Suprapubic skin (tissue), 4 donors: ENCODE results near the gene HOXB7. TPM values are rescaled to one million over a fixed set of nuclear protein-coding genes. Genes with fewer than 3 reads are reported as not detected.
A peak's percentile ranks its signal among the peaks of the same experiment; 100 is the strongest.

Experiments used
- DNase-seq, 2 donors: peaks; one replicate each; pipeline ENCODE4 v3.0.0-alpha.2; 2019; ENCODE audit warnings: low spot score in 2 of 2
- H3K27ac ChIP-seq: fragments of 200-600 bp; sonication (generic); one replicate; pipeline ENCODE4 v1.5.1; 2019
- H3K27me3 ChIP-seq: fragments of 200-600 bp; sonication (generic); one replicate; pipeline ENCODE4 v1.5.1; 2019
- H3K36me3 ChIP-seq: fragments of 200-600 bp; sonication (generic); one replicate; pipeline ENCODE4 v1.5.1; 2019
- H3K4me1 ChIP-seq: fragments of 200-600 bp; sonication (generic); one replicate; pipeline ENCODE4 v1.5.1; 2019
- H3K4me3 ChIP-seq: fragments of 200-600 bp; sonication (generic); one replicate; pipeline ENCODE4 v1.5.1; 2019; ENCODE audit warnings: mild to moderate bottlenecking
- H3K9me3 ChIP-seq: fragments of 200-600 bp; sonication (generic); one replicate; pipeline ENCODE4 v1.5.1; 2019
- EP300 ChIP-seq: sonication (generic); formaldehyde crosslinking; IDR thresholded peaks from one replicate; pipeline ENCODE4 v1.6.1; 2017; ENCODE audit warnings: antibody characterized with exemption
- POLR2A ChIP-seq, 2 donors: fragments of 450-650 bp; IDR thresholded peaks; one replicate each; pipeline ENCODE4 v1.6.1; 2017; ENCODE audit warnings: antibody characterized with exemption in 2 of 2, mild to moderate bottlenecking in 2 of 2, moderate library complexity in 2 of 2
- POLR2AphosphoS5 ChIP-seq, 3 donors: sonication (generic); formaldehyde crosslinking; IDR thresholded peaks; one replicate each; pipeline ENCODE4 v1.6.1; 2017; ENCODE audit warnings: antibody characterized with exemption in 3 of 3
- WGBS: methylation state at CpG from one replicate; pipeline ENCODE4 v1.1.5; 2018; 5-methylcytosine and 5-hydroxymethylcytosine counted together
- total RNA-seq, 4 donors: library from RNA; depleted of rRNA; stranded (reverse); fragments of >200 nt; gene quantifications; one replicate each; pipeline ENCODE4 v1.1.0, GENCODE V29; 2016
- TF ChIP-seq, protein P1 (sequence below), 2 donors: fragments of 200-600 bp in 1 of 2; fragments of 450-650 bp in 1 of 2; sonication (generic) in 1 of 2; IDR thresholded peaks; one replicate each; pipeline ENCODE4 v1.5.1; 2016 to 2019; ENCODE audit warnings: antibody characterized with exemption in 2 of 2, mild to moderate bottlenecking in 1 of 2, moderate library complexity in 1 of 2

HOXB7 gene
- total RNA-seq, 4 donors from 2014 or later, result 0.95 to 3.6 (median 2.4) TPM

DNA sequence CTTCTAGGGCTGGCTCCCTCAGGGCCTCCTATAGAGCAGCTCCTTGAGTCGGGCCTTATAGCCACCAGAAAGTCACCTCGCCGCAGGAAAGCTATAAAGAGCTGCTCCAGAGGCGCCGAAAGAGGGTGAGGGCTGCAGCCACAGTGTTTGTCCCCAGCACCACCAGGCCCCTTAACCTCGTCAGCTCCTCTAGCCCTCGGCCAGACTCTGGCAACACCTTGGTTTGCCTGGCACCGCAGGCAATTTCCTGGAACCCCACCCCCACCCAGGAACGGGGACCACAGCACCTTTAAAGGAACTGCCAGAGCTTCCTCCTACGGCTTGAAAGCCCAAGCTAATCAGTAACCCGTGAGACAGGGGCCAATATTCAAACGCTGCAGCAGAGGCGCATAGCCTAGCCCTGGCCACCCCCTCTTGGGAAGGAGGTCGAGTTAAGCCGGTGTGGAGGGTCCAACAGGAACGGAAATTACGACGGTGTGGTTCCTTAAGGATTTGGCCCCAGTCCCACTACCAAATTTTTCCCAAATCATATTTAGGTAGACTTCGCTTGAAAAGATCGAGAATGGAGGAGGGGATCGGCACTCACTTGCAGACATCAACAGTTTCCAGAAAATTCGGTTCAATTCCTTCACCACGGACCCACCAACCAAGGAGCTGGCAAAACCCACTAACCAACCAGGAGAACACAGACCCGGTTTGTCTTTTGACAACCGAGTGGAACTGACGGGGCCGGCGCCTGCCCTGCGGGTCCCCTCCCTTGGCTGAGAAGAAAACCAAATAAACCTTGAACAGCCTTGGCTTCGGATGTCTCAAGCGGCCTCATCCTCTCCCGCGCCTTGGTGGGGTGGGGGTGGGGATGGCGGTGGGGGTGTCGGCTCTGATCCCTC lies 9.0 kb downstream of the HOXB7 start:
- H3K4me3 ChIP-seq, result peak overlapping the region; percentile 54
- TF ChIP-seq, protein P1, sequence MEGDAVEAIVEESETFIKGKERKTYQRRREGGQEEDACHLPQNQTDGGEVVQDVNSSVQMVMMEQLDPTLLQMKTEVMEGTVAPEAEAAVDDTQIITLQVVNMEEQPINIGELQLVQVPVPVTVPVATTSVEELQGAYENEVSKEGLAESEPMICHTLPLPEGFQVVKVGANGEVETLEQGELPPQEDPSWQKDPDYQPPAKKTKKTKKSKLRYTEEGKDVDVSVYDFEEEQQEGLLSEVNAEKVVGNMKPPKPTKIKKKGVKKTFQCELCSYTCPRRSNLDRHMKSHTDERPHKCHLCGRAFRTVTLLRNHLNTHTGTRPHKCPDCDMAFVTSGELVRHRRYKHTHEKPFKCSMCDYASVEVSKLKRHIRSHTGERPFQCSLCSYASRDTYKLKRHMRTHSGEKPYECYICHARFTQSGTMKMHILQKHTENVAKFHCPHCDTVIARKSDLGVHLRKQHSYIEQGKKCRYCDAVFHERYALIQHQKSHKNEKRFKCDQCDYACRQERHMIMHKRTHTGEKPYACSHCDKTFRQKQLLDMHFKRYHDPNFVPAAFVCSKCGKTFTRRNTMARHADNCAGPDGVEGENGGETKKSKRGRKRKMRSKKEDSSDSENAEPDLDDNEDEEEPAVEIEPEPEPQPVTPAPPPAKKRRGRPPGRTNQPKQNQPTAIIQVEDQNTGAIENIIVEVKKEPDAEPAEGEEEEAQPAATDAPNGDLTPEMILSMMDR (IDR thresholded peaks at IDR 0.05), result no peak
- no peak for TF ChIP-seq POLR2AphosphoS5 (IDR thresholded peaks at IDR 0.05)
- no peak for TF ChIP-seq POLR2A (IDR thresholded peaks at IDR 0.05)
- TF ChIP-seq EP300, result no peak
- no peaks in the 10 kb centered on the region for H3K9me3 ChIP-seq
- H3K4me1 ChIP-seq, result peaks cover 56% of the 10 kb centered on the region
- WGBS, result 24% methylated on average over 26 of the region's 35 CpGs
- DNase-seq, result no peak
- H3K27me3 ChIP-seq, result peaks cover 83% of the 10 kb centered on the region
- no peak overlapping the region for H3K27ac ChIP-seq
- H3K36me3 ChIP-seq, result no peaks in the 10 kb centered on the region

DNA sequence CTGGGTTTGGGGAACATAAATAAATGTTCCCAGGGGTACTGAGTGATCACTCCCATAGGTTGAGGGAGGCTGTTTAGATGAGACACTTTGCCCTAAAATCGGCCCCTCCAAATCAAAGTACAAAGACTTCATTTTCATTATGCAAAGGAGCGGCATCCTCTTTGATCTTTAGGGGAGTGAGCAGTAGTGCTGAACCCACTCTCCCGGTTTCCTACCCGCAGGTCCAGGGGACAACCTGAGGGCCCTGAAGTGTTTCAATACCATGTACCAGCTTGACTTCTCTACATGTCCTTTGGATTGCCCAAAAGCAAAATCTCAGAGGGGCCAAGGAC lies 9.6 kb downstream of the HOXB7 start:
- H3K27ac ChIP-seq, result no peak overlapping the region
- H3K27me3 ChIP-seq, result peaks cover 85% of the 10 kb centered on the region
- no peak overlapping the region for H3K4me3 ChIP-seq
- WGBS, result 42% methylated on average over 3 of the region's 4 CpGs
- TF ChIP-seq POLR2A (IDR thresholded peaks at IDR 0.05), result no peak
- no peak for TF ChIP-seq EP300
- no peak for TF ChIP-seq POLR2AphosphoS5 (IDR thresholded peaks at IDR 0.05)
- TF ChIP-seq, protein P1 (IDR thresholded peaks at IDR 0.05), result no peak
- no peak for DNase-seq
- no peaks in the 10 kb centered on the region for H3K36me3 ChIP-seq
- peaks cover 62% of the 10 kb centered on the region for H3K4me1 ChIP-seq
- no peaks in the 10 kb centered on the region for H3K9me3 ChIP-seq

DNA sequence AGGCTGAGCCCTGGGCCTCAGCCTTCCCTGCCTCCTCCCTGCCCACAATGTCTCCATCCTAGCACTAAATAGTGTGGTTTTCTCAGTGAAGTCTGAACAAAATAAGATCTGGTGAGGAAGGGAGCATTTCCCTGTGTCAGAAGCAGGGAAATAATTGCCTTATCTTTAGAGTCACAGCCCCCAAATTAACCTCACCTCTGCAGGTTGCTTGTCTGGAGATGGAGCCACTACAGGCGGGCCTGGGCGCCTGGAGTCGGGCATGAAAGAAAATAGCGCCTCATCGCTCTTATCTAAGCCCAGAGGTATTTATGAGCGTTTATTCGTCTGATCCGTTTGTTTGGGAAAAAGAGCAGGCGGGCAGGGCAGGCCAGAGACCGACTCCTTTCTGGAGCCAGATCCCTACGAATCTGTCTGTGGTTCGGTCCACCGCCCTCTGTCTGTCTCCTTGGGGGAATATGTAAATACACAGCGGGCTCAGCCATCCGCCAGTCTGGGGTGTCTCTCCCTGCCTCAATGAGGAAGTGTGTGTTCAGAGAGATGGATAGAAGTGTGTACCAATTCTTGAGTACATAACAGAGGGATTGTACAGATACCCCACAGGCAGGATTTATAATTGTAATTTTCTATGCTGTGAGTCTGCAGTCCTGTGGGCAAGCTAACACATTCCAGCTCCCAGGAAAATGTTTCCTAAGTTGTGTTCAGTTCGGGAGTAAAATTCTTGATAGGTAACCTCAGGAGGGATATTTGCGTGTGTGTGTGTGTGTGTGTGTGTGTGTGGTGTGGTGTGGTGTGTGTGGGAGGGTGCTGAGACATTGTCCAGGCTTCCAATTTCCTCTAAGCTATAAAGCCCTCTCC lies 10.3 kb downstream of the HOXB7 start:
- H3K27me3 ChIP-seq, result peaks cover 83% of the 10 kb centered on the region
- no peaks in the 10 kb centered on the region for H3K9me3 ChIP-seq
- 73% methylated on average over 16 of the region's 17 CpGs for WGBS
- peaks cover 64% of the 10 kb centered on the region for H3K4me1 ChIP-seq
- DNase-seq, result no peak
- H3K27ac ChIP-seq, result no peak overlapping the region
- no peaks in the 10 kb centered on the region for H3K36me3 ChIP-seq
- TF ChIP-seq POLR2AphosphoS5 (IDR thresholded peaks at IDR 0.05) (no peak), EP300 (no peak), POLR2A (IDR thresholded peaks at IDR 0.05) (no peak)
- TF ChIP-seq, protein P1 (IDR thresholded peaks at IDR 0.05), result no peak
- no peak overlapping the region for H3K4me3 ChIP-seq

DNA sequence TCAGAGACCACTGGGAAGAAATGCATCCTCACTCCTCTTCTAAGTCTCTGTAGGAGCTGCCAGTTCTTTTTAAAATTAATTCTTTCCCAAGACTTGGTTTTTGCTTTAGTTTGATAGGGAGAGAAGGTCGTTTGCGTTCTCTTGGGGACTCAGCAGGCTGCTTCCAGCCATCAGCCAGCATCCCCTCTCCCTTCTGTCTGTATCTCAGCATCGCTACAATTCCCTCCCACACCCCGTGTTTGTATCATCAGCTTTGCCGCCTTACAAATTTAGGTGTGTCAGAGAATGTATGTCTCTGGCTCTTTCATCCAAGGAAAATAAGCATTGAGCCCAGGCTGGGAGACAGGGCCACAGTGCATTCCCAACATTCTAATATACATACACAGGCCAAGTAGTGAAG lies 11.5 kb downstream of the HOXB7 start:
- no peak for TF ChIP-seq POLR2AphosphoS5 (IDR thresholded peaks at IDR 0.05)
- TF ChIP-seq, protein P1 (IDR thresholded peaks at IDR 0.05), result no peak
- no peak for TF ChIP-seq POLR2A (IDR thresholded peaks at IDR 0.05)
- TF ChIP-seq EP300, result no peak
- Histone ChIP-seq H3K36me3 (peaks cover 3% of the 10 kb centered on the region), H3K9me3 (no peaks in the 10 kb centered on the region), H3K27me3 (peaks cover 89% of the 10 kb centered on the region), H3K4me1 (peaks cover 66% of the 10 kb centered on the region), H3K4me3 (no peak overlapping the region), H3K27ac (no peak overlapping the region)
- 91% methylated on average over 5 of the region's 5 CpGs for WGBS
- DNase-seq, result no peak

DNA sequence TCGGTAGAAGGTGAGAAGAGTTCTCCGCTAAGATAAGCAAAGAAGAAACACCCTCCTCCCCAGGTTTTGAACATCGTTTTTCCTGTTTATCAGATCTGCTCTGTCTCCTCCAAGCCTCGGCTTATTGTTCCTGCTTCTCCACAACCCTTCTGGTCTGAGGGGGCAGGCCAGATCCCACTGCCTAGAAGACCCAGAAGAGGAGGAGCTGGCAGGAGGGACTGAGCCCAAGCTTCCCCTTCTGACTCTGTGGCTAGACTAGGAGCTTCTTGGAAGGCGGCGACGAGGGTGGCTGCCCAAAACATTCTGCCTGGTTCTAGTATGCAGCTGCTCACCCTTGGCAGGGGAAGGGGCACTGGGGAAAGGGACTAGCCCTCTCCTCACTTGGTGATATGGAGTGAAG lies 12.1 kb downstream of the HOXB7 start:
- H3K27me3 ChIP-seq, result peaks cover 84% of the 10 kb centered on the region
- peaks cover 3% of the 10 kb centered on the region for H3K36me3 ChIP-seq
- H3K4me3 ChIP-seq, result peak overlapping the region; percentile 67
- no peak for DNase-seq
- H3K9me3 ChIP-seq, result no peaks in the 10 kb centered on the region
- peak overlapping the region; percentile 81 for H3K27ac ChIP-seq
- TF ChIP-seq EP300, result no peak
- TF ChIP-seq, protein P1 (IDR thresholded peaks at IDR 0.05), result no peak
- no peak for TF ChIP-seq POLR2AphosphoS5 (IDR thresholded peaks at IDR 0.05)
- TF ChIP-seq POLR2A (IDR thresholded peaks at IDR 0.05), result no peak
- peaks cover 63% of the 10 kb centered on the region for H3K4me1 ChIP-seq
- WGBS, result 40% methylated on average over 7 of the region's 7 CpGs
